ENCODE results near the gene CMTR1. TPM values are rescaled to one million over a fixed set of nuclear protein-coding genes. Genes with fewer than 3 reads are reported as not detected.

Gene CMTR1
- total RNA-seq, 1 experiment from 2014 or later, result 34.8 TPM

DNA sequence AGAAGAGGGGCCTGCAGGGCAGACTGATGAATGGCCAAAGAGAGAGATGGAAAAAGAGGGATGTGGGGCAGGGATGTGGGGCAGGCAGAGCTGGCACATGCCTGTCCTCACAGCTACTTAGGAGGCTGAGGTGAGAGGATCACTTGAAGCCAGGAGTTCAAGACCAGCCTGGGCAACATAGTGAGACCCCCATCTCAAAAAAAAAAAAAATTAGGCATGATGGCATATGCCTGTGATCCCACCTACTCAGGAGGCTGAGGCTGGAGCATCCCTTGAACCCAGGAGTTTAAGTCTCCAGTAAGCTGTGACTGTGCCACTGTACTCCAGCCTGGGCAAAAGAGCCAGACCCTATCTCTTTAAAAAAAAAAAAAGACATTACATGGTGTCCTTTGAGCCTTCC is 44.4 kb upstream of the CMTR1 start:
- H3K4me2 ChIP-seq (ENCODE audit: insufficient read depth, insufficient read length, low read length), result no peak overlapping the region
- peaks cover 0 to 32% (median 10%) of the 10 kb centered on the region in 3 experiments; a peak in 5 of 7 replicates for H3K36me3 Mint-ChIP-seq (ENCODE audit: insufficient read depth in 1 of 3, low read depth in 3 of 3)

More for the DNA sequence above, 44.4 kb upstream of the CMTR1 start:
- Mint-ChIP-seq H3K4me3 (no peak overlapping the region), H3K27ac (no peak overlapping the region), H3K27me3 (ENCODE audit: low read depth) (no peaks in the 10 kb centered on the region), H3K4me1 (no peaks in the 10 kb centered on the region), H3K9me3 (no peaks in the 10 kb centered on the region)
- H2BK120ac ChIP-seq (ENCODE audit: low read depth, low read length, poor library complexity, severe bottlenecking), result no peak overlapping the region
- H3K9me3 ChIP-seq (ENCODE audit: control insufficient read depth, low read depth, low read length), result no peaks in the 10 kb centered on the region
- no peak overlapping the region for H3K27ac ChIP-seq (ENCODE audit: insufficient read length, low read depth, low read length)
- no peak overlapping the region for H4K8ac ChIP-seq (replicated peaks; ENCODE audit: insufficient read length, low read depth, low read length)
- H3K14ac ChIP-seq (ENCODE audit: insufficient read depth, low read length), result no peak overlapping the region
- no peaks in the 10 kb centered on the region for H3K27me3 ChIP-seq (ENCODE audit: insufficient read depth, low read length)
- no peak overlapping the region for H3K4ac ChIP-seq (ENCODE audit: low read depth, low read length)
- no peak overlapping the region for H2AFZ ChIP-seq (ENCODE audit: low read length)
- H2BK20ac ChIP-seq (ENCODE audit: low read depth, low read length, poor library complexity, severe bottlenecking), result no peak overlapping the region
- TF ChIP-seq, protein P1, sequence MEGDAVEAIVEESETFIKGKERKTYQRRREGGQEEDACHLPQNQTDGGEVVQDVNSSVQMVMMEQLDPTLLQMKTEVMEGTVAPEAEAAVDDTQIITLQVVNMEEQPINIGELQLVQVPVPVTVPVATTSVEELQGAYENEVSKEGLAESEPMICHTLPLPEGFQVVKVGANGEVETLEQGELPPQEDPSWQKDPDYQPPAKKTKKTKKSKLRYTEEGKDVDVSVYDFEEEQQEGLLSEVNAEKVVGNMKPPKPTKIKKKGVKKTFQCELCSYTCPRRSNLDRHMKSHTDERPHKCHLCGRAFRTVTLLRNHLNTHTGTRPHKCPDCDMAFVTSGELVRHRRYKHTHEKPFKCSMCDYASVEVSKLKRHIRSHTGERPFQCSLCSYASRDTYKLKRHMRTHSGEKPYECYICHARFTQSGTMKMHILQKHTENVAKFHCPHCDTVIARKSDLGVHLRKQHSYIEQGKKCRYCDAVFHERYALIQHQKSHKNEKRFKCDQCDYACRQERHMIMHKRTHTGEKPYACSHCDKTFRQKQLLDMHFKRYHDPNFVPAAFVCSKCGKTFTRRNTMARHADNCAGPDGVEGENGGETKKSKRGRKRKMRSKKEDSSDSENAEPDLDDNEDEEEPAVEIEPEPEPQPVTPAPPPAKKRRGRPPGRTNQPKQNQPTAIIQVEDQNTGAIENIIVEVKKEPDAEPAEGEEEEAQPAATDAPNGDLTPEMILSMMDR (conservative IDR thresholded peaks at IDR 0.05), result no peak
- no peaks in the 10 kb centered on the region for H3K4me1 ChIP-seq (ENCODE audit: insufficient read depth, low read length)
- H3K23ac ChIP-seq (ENCODE audit: insufficient read length, low read depth, low read length), result no peak overlapping the region
- no peak overlapping the region for H2BK5ac ChIP-seq (ENCODE audit: insufficient read length, low read length)
- no peak for DNase-seq
- H4K20me1 ChIP-seq (ENCODE audit: control insufficient read depth, insufficient read depth, insufficient read length), result no peaks in the 10 kb centered on the region
- H3T11ph ChIP-seq (ENCODE audit: low read length), result no peak overlapping the region
- no peak overlapping the region for H4K91ac ChIP-seq (ENCODE audit: insufficient read length, low read depth, low read length)
- H3K23me2 ChIP-seq (ENCODE audit: insufficient read length, low read depth, low read length, poor library complexity, severe bottlenecking), result no peaks in the 10 kb centered on the region
- H3K56ac ChIP-seq (ENCODE audit: insufficient read length, low read depth, low read length), result no peak overlapping the region
- no peak overlapping the region for H2BK12ac ChIP-seq (ENCODE audit: insufficient read length, low read depth, low read length)
- H3K79me1 ChIP-seq (ENCODE audit: insufficient read depth, low read depth, low read length, poor library complexity, severe bottlenecking), result no peaks in the 10 kb centered on the region
- H2BK15ac ChIP-seq (ENCODE audit: low read depth, low read length), result no peak overlapping the region
- H3K79me2 ChIP-seq (ENCODE audit: insufficient read depth, low read length), result no peaks in the 10 kb centered on the region
- no peak overlapping the region for H3K18ac ChIP-seq (ENCODE audit: insufficient read length, low read depth, low read length)
- H2AK5ac ChIP-seq (ENCODE audit: insufficient read length, low read length), result no peak overlapping the region
- H4K5ac ChIP-seq (ENCODE audit: insufficient read length, low read depth, low read length), result no peak overlapping the region
- H3K9ac ChIP-seq (ENCODE audit: extremely low read depth, insufficient read length, low read length), result no peak overlapping the region

All from H9 (cell line).